ENCODE results near the gene FCHO2. TPM values are rescaled to one million over a fixed set of nuclear protein-coding genes. Genes with fewer than 3 reads are reported as not detected.

Gene FCHO2
- total RNA-seq, 1 experiment from 2014 or later = 25.3 TPM

DNA sequence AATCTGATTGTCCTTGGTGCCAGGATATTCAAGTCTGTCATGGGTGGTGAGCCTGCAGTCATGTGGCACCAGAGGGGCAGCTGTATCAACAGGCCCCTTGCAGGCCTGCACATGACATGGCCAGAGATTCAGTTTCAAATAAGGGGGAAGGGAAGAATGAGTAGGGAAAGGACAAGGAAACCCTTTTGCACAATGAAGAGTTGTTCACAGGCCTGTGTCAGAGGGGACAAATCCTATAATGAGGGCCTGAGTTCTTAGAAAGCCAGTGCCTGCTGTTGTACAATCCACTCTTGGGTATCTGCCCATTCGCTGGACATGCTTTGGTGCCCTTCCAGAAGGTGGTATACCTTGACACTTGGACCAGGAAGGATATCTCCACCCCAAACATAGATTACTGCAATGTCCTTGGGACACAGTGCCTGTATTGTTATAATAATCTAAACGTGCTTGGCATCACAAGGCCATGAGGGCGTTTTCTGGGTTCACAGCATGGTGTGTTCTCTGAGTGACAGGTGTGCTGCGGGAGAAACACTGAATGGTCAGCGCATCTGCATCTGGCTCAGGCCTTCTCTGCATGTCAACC, 162.6 kb downstream of the FCHO2 start:
- POLR2A ChIA-PET = no interaction called here
- no peak for ATAC-seq
- Histone ChIP-seq H3K4me3 (ENCODE audit: low read depth in 2 of 2, low read length in 2 of 2) (no peak overlapping the region), H3K27me3 (ENCODE audit: control insufficient read depth, insufficient read depth, low read length) (no peaks in the 10 kb centered on the region; the same call in 1 of the 2 replicates), H3K9me3 (ENCODE audit: control insufficient read depth, insufficient read depth, low read depth, low read length) (no peaks in the 10 kb centered on the region), H3K27ac (ENCODE audit: low read length) (no peak overlapping the region), H3K36me3 (ENCODE audit: control insufficient read depth, insufficient read depth, low read length) (no peaks in the 10 kb centered on the region), H3K4me1 (ENCODE audit: control insufficient read depth, insufficient read depth, low read length) (peaks cover 6% of the 10 kb centered on the region; the same call in 1 of the 2 replicates)
- intact Hi-C loops (cut with micrococcal nuclease; ENCODE audit: unreplicated experiment) (no loop called here), in situ Hi-C loops (cut with HindIII; ENCODE audit: low pct_unique_long_range_greater_than_20kb, low sequenced_read_pairs) (no loop called here)
- no peak for TF ChIP-seq SIN3A (IDR thresholded peaks at IDR 0.05; ENCODE audit: borderline replicate concordance, insufficient read depth, low read depth, low read length)
- no peak for TF ChIP-seq POLR2AphosphoS5 (IDR thresholded peaks at IDR 0.05; ENCODE audit: low read depth, low read length)
- TF ChIP-seq, protein P1, sequence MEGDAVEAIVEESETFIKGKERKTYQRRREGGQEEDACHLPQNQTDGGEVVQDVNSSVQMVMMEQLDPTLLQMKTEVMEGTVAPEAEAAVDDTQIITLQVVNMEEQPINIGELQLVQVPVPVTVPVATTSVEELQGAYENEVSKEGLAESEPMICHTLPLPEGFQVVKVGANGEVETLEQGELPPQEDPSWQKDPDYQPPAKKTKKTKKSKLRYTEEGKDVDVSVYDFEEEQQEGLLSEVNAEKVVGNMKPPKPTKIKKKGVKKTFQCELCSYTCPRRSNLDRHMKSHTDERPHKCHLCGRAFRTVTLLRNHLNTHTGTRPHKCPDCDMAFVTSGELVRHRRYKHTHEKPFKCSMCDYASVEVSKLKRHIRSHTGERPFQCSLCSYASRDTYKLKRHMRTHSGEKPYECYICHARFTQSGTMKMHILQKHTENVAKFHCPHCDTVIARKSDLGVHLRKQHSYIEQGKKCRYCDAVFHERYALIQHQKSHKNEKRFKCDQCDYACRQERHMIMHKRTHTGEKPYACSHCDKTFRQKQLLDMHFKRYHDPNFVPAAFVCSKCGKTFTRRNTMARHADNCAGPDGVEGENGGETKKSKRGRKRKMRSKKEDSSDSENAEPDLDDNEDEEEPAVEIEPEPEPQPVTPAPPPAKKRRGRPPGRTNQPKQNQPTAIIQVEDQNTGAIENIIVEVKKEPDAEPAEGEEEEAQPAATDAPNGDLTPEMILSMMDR (IDR thresholded peaks at IDR 0.05) = no peak
- TF ChIP-seq, protein P2, sequence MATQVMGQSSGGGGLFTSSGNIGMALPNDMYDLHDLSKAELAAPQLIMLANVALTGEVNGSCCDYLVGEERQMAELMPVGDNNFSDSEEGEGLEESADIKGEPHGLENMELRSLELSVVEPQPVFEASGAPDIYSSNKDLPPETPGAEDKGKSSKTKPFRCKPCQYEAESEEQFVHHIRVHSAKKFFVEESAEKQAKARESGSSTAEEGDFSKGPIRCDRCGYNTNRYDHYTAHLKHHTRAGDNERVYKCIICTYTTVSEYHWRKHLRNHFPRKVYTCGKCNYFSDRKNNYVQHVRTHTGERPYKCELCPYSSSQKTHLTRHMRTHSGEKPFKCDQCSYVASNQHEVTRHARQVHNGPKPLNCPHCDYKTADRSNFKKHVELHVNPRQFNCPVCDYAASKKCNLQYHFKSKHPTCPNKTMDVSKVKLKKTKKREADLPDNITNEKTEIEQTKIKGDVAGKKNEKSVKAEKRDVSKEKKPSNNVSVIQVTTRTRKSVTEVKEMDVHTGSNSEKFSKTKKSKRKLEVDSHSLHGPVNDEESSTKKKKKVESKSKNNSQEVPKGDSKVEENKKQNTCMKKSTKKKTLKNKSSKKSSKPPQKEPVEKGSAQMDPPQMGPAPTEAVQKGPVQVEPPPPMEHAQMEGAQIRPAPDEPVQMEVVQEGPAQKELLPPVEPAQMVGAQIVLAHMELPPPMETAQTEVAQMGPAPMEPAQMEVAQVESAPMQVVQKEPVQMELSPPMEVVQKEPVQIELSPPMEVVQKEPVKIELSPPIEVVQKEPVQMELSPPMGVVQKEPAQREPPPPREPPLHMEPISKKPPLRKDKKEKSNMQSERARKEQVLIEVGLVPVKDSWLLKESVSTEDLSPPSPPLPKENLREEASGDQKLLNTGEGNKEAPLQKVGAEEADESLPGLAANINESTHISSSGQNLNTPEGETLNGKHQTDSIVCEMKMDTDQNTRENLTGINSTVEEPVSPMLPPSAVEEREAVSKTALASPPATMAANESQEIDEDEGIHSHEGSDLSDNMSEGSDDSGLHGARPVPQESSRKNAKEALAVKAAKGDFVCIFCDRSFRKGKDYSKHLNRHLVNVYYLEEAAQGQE (IDR thresholded peaks at IDR 0.05; ENCODE audit: insufficient read depth in 1 of 2, low read depth in 2 of 2, low read length in 1 of 2) = no peak
- TF ChIP-seq TCF7L2 (IDR thresholded peaks at IDR 0.05; ENCODE audit: low read depth, low read length) = no peak
- CTCF ChIA-PET = no interaction called here
- BruUV-seq (replicated peaks) = no TSS peak
- no peak for DNase-seq (ENCODE audit: low read depth, low spot score)

DNA sequence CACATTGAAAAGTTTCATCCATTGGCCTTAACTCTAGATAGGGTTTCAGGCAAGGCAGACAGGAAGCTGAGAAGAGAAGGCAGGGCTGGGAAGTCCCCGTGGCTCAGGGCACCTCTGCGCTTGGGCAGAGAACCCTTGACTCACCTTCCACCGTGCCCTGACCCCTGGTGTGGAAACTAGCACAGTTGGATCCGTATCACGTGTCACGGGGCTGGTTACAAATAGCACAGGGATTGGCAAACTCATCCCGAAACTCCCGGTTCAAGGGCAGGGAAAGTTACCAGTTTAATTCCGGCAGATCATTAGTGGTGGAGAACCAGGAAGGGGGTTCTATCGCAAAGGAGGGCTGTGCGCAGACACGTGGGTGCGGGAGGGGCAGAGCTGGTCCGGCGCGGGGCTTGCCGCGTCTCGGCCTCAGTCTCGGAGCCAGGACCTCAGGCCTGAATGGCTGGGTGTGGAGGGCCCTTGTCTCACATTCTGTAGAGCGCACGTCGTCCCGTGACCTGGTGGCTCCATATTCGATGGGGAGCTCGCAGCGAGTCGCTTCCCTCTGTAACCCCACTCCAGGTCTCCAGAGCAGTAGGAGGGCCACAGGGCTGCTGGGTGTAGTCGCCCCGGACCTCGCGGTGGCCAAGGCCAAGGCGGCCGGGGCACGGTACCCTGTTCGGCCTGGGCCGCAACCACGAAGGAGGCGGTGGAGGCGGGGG, 163.8 kb downstream of the FCHO2 start:
- H3K4me3 ChIP-seq (ENCODE audit: low read depth in 2 of 2, low read length in 2 of 2) = peak overlapping the region; percentile 49 to 71
- CTCF ChIA-PET = no interaction called here
- intact Hi-C loops (cut with micrococcal nuclease; ENCODE audit: unreplicated experiment) = no loop called here

More for the DNA sequence above, 163.8 kb downstream of the FCHO2 start:
- no peaks in the 10 kb centered on the region; the same call in 1 of the 2 replicates for H3K27me3 ChIP-seq (ENCODE audit: control insufficient read depth, insufficient read depth, low read length)
- H3K27ac ChIP-seq (ENCODE audit: low read length) = no peak overlapping the region
- in situ Hi-C loops (cut with HindIII; ENCODE audit: low pct_unique_long_range_greater_than_20kb, low sequenced_read_pairs) = no loop called here
- no peak for DNase-seq (ENCODE audit: low read depth, low spot score)
- POLR2A ChIA-PET = no interaction called here
- no peak for TF ChIP-seq TCF7L2 (IDR thresholded peaks at IDR 0.05; ENCODE audit: low read depth, low read length)
- TF ChIP-seq, protein P1 (IDR thresholded peaks at IDR 0.05) = no peak
- TF ChIP-seq, protein P2 (IDR thresholded peaks at IDR 0.05; ENCODE audit: insufficient read depth in 1 of 2, low read depth in 2 of 2, low read length in 1 of 2) = no peak
- TF ChIP-seq POLR2AphosphoS5 (IDR thresholded peaks at IDR 0.05; ENCODE audit: low read depth, low read length) = no peak
- TF ChIP-seq SIN3A (IDR thresholded peaks at IDR 0.05; ENCODE audit: borderline replicate concordance, insufficient read depth, low read depth, low read length) = no peak
- peaks cover 6% of the 10 kb centered on the region; the same call in 1 of the 2 replicates for H3K4me1 ChIP-seq (ENCODE audit: control insufficient read depth, insufficient read depth, low read length)
- no peaks in the 10 kb centered on the region for H3K9me3 ChIP-seq (ENCODE audit: control insufficient read depth, insufficient read depth, low read depth, low read length)
- ATAC-seq = peak; percentile 36
- no TSS peak for BruUV-seq (replicated peaks)
- H3K36me3 ChIP-seq (ENCODE audit: control insufficient read depth, insufficient read depth, low read length) = no peaks in the 10 kb centered on the region

Measured in Panc1 (cell line).